Activated CD4-positive, alpha-beta memory T cell treated with anti-CD3 and anti-CD28 coated beads, Interleukin-2, amount 10 ng/mL, durations not matched to agents 7 days and 5 days (primary cell): Measurements from ENCODE around the gene MYOCOS. TPM values are rescaled to one million over a fixed set of nuclear protein-coding genes. Genes with fewer than 3 reads are reported as not detected.

Experiments used
- CTCF ChIA-PET: fragments of 350-600 bp; sonication (Branson Sonifier 250); formaldehyde crosslinking; loops from one replicate; lab custom pipeline; 2021; ENCODE audit warnings: antibody characterized with exemption, inconsistent platforms; lab: Charles Lee
- POLR2A ChIA-PET: fragments of 350-600 bp; sonication (Branson Sonifier 250); formaldehyde crosslinking; loops from one replicate; lab custom pipeline; 2021; ENCODE audit warnings: antibody characterized with exemption; lab: Charles Lee
- DNase-seq: peaks from one replicate; pipeline ENCODE4 v3.0.0-alpha.2; 2020
- H3K27ac Mint-ChIP-seq: one replicate; pipeline ENCODE4 v1.8.0; 2021; ENCODE audit warnings: mild to moderate bottlenecking, mixed read lengths
- H3K27me3 Mint-ChIP-seq: one replicate; pipeline ENCODE4 v1.8.0; 2021; ENCODE audit warnings: mixed read lengths
- H3K36me3 Mint-ChIP-seq: one replicate; pipeline ENCODE4 v1.8.0; 2021; ENCODE audit warnings: low read depth, mixed read lengths
- H3K4me1 Mint-ChIP-seq: one replicate; pipeline ENCODE4 v1.8.0; 2021; ENCODE audit warnings: mixed read lengths
- H3K4me3 Mint-ChIP-seq: one replicate; pipeline ENCODE4 v1.8.0; 2021; ENCODE audit warnings: mild to moderate bottlenecking, mixed read lengths
- H3K9me3 Mint-ChIP-seq: one replicate; pipeline ENCODE4 v1.8.0; 2021; ENCODE audit warnings: mixed read lengths
- total RNA-seq, 2 experiments: library from RNA; stranded (reverse); gene quantifications; one replicate each; pipeline ENCODE4 v1.2.3, GENCODE V29; 2021

Gene MYOCOS
- total RNA-seq = under 1 TPM in 1 of 2 experiments, not detected in 1; 0.18 TPM

GRCh38 chr1:171622152-171622462 lies at the start of gene MYOCOS:
TSS of gene MYOCOS (plus strand) at chr1:171622243. CDS start at chr1:171623884, 1,641 bp downstream.
- ChIA-PET POLR2A (no interaction called here), CTCF (interaction anchor here (1.1 kb wide), 1 partner anchor 93 kb away, joined by 3 read pairs; no protein-coding TSS in a partner anchor)
- Mint-ChIP-seq H3K27ac (no peak within 1 kb of the TSS), H3K36me3 (no peaks in the 10 kb centered on the region), H3K9me3 (no peaks in the 10 kb centered on the region), H3K4me3 (no peak within 1 kb of the TSS), H3K27me3 (peaks cover 10% of the 10 kb centered on the region), H3K4me1 (no peaks in the 10 kb centered on the region)
- DNase-seq = no peak

- Mint-ChIP-seq H3K4me3 (no peak overlapping the region), H3K9me3 (no peaks in the 10 kb centered on the region), H3K36me3 (peaks cover 65% of the 10 kb centered on the region), H3K27me3 (no peaks in the 10 kb centered on the region), H3K4me1 (peaks cover 10% of the 10 kb centered on the region), H3K27ac (no peak overlapping the region)
- no peak for DNase-seq
- ChIA-PET POLR2A (no interaction called here), CTCF (interaction anchor here (0.9 to 1.1 kb wide), 2 partner anchors 16 to 77 kb away, joined by 3 read pairs; no protein-coding TSS in a partner anchor)
These were observed 45.9 kb upstream of the MYOCOS start for GRCh38 chr1:171576144-171576543.

- Mint-ChIP-seq H3K27me3 (no peaks in the 10 kb centered on the region), H3K36me3 (peaks cover 69% of the 10 kb centered on the region), H3K9me3 (no peaks in the 10 kb centered on the region), H3K27ac (no peak overlapping the region), H3K4me3 (no peak overlapping the region), H3K4me1 (peaks cover 21% of the 10 kb centered on the region)
- ChIA-PET CTCF (no interaction called here), POLR2A (no interaction called here)
- no peak for DNase-seq
These were observed 40.8 kb upstream of the MYOCOS start for GRCh38 chr1:171581226-171581625.

GRCh38 chr1:171581766-171582165 lies 40.3 kb upstream of the MYOCOS start:
- H3K4me1 Mint-ChIP-seq = peaks cover 21% of the 10 kb centered on the region
- CTCF ChIA-PET = interaction anchor here (1.1 to 1.6 kb wide), 2 partner anchors 11 to 96 kb away, joined by 3 to 12 read pairs; partner anchors contain the start of gene PRRC2C

GRCh38 chr1:171582589-171582988 lies 39.5 kb upstream of the MYOCOS start:
- H3K4me1 Mint-ChIP-seq = peaks cover 21% of the 10 kb centered on the region
- no peak for DNase-seq
- H3K36me3 Mint-ChIP-seq = peaks cover 70% of the 10 kb centered on the region
- ChIA-PET POLR2A (interaction anchor here (1.2 kb wide), 1 partner anchor 97 kb away, joined by 5 read pairs; the partner anchor contains the start of gene PRRC2C), CTCF (interaction anchor here (0.6 to 1.6 kb wide), 3 partner anchors 10 to 97 kb away, joined by 3 to 12 read pairs (median 3); partner anchors contain the start of gene PRRC2C)
- H3K4me3 Mint-ChIP-seq = no peak overlapping the region
- no peaks in the 10 kb centered on the region for H3K9me3 Mint-ChIP-seq
- H3K27ac Mint-ChIP-seq = no peak overlapping the region
- H3K27me3 Mint-ChIP-seq = no peaks in the 10 kb centered on the region

More at GRCh38 chr1:171581766-171582165, 40.3 kb upstream of the MYOCOS start:
- Mint-ChIP-seq H3K9me3 (no peaks in the 10 kb centered on the region), H3K4me3 (no peak overlapping the region), H3K36me3 (peaks cover 68% of the 10 kb centered on the region), H3K27ac (peak overlapping the region; percentile 61), H3K27me3 (no peaks in the 10 kb centered on the region)
- DNase-seq = no peak
- POLR2A ChIA-PET = interaction anchor here (1.2 kb wide), 1 partner anchor 97 kb away, joined by 5 read pairs; the partner anchor contains the start of gene PRRC2C

- Mint-ChIP-seq H3K36me3 (peaks cover 68% of the 10 kb centered on the region), H3K9me3 (no peaks in the 10 kb centered on the region), H3K4me1 (peaks cover 23% of the 10 kb centered on the region), H3K27me3 (no peaks in the 10 kb centered on the region), H3K4me3 (no peak overlapping the region), H3K27ac (no peak overlapping the region)
- POLR2A ChIA-PET = no interaction called here
- CTCF ChIA-PET = interaction anchor here (0.6 kb wide), 1 partner anchor 100 kb away, joined by 3 read pairs; no protein-coding TSS in a partner anchor
- no peak for DNase-seq
These were observed 38.3 kb upstream of the MYOCOS start for GRCh38 chr1:171583591-171584201.

GRCh38 chr1:171585715-171586114 lies 36.3 kb upstream of the MYOCOS start:
- H3K4me1 Mint-ChIP-seq = peaks cover 24% of the 10 kb centered on the region
- no peaks in the 10 kb centered on the region for H3K27me3 Mint-ChIP-seq
- ChIA-PET CTCF (no interaction called here), POLR2A (no interaction called here)
- H3K4me3 Mint-ChIP-seq = no peak overlapping the region
- no peaks in the 10 kb centered on the region for H3K9me3 Mint-ChIP-seq
- H3K36me3 Mint-ChIP-seq = peaks cover 72% of the 10 kb centered on the region
- no peak for DNase-seq
- no peak overlapping the region for H3K27ac Mint-ChIP-seq

GRCh38 chr1:171588230-171588629 lies 33.8 kb upstream of the MYOCOS start:
- ChIA-PET POLR2A (no interaction called here), CTCF (interaction anchor here (1.0 kb wide), 1 partner anchor 103 kb away, joined by 3 read pairs; no protein-coding TSS in a partner anchor)
- H3K27me3 Mint-ChIP-seq = no peaks in the 10 kb centered on the region
- H3K4me3 Mint-ChIP-seq = no peak overlapping the region
- H3K36me3 Mint-ChIP-seq = peaks cover 78% of the 10 kb centered on the region
- DNase-seq = no peak
- H3K4me1 Mint-ChIP-seq = peaks cover 12% of the 10 kb centered on the region
- H3K27ac Mint-ChIP-seq = no peak overlapping the region
- H3K9me3 Mint-ChIP-seq = no peaks in the 10 kb centered on the region

- ChIA-PET CTCF (no interaction called here), POLR2A (interaction anchor here (0.7 kb wide), 1 partner anchor 105 kb away, joined by 3 read pairs; the partner anchor contains the start of gene PRRC2C)
- Mint-ChIP-seq H3K27ac (no peak overlapping the region), H3K4me3 (no peak overlapping the region), H3K27me3 (no peaks in the 10 kb centered on the region), H3K4me1 (peaks cover 12% of the 10 kb centered on the region), H3K9me3 (no peaks in the 10 kb centered on the region), H3K36me3 (peaks cover 69% of the 10 kb centered on the region)
- no peak for DNase-seq
These were observed 32.0 kb upstream of the MYOCOS start for GRCh38 chr1:171590022-171590421.

- H3K36me3 Mint-ChIP-seq = peaks cover 45% of the 10 kb centered on the region
- H3K4me1 Mint-ChIP-seq = no peaks in the 10 kb centered on the region
- CTCF ChIA-PET = no interaction called here
- H3K27me3 Mint-ChIP-seq = no peaks in the 10 kb centered on the region
- POLR2A ChIA-PET = interaction anchor here (0.9 to 1.2 kb wide), 3 partner anchors 10 to 143 kb away, joined by 3 to 4 read pairs (median 4); partner anchors contain the start of gene PRRC2C
- DNase-seq = no peak
- H3K27ac Mint-ChIP-seq = no peak overlapping the region
- no peaks in the 10 kb centered on the region for H3K9me3 Mint-ChIP-seq
- H3K4me3 Mint-ChIP-seq = no peak overlapping the region
These were observed 26.7 kb upstream of the MYOCOS start for GRCh38 chr1:171595324-171595723.

GRCh38 chr1:171596119-171596518 lies 25.9 kb upstream of the MYOCOS start:
- Mint-ChIP-seq H3K36me3 (peaks cover 37% of the 10 kb centered on the region), H3K9me3 (no peaks in the 10 kb centered on the region), H3K27me3 (no peaks in the 10 kb centered on the region), H3K4me3 (no peak overlapping the region), H3K27ac (no peak overlapping the region), H3K4me1 (no peaks in the 10 kb centered on the region)
- ChIA-PET POLR2A (interaction anchor here (1.0 kb wide), 1 partner anchor 111 kb away, joined by 4 read pairs; the partner anchor contains the start of gene PRRC2C), CTCF (interaction anchor here (1.6 kb wide), 1 partner anchor 111 kb away, joined by 5 read pairs; the partner anchor contains the start of gene PRRC2C)
- DNase-seq = no peak

- H3K4me3 Mint-ChIP-seq = no peak overlapping the region
These were observed 25.3 kb upstream of the MYOCOS start for GRCh38 chr1:171596705-171597104.

GRCh38 chr1:171597203-171597602 lies 24.8 kb upstream of the MYOCOS start:
- no peaks in the 10 kb centered on the region for H3K9me3 Mint-ChIP-seq
- peaks cover 27% of the 10 kb centered on the region for H3K36me3 Mint-ChIP-seq
- DNase-seq = no peak
- H3K4me1 Mint-ChIP-seq = no peaks in the 10 kb centered on the region
- ChIA-PET POLR2A (no interaction called here), CTCF (interaction anchor here (0.7 to 1.6 kb wide), 2 partner anchors 39 to 112 kb away, joined by 3 to 5 read pairs; partner anchors contain the start of gene PRRC2C)
- H3K27me3 Mint-ChIP-seq = no peaks in the 10 kb centered on the region
- H3K4me3 Mint-ChIP-seq = no peak overlapping the region
- no peak overlapping the region for H3K27ac Mint-ChIP-seq

More at GRCh38 chr1:171596705-171597104, 25.3 kb upstream of the MYOCOS start:
- peaks cover 32% of the 10 kb centered on the region for H3K36me3 Mint-ChIP-seq
- ChIA-PET POLR2A (no interaction called here), CTCF (interaction anchor here (0.7 to 1.6 kb wide), 2 partner anchors 40 to 112 kb away, joined by 3 to 5 read pairs; partner anchors contain the start of gene PRRC2C)
- no peaks in the 10 kb centered on the region for H3K9me3 Mint-ChIP-seq
- H3K4me1 Mint-ChIP-seq = no peaks in the 10 kb centered on the region
- no peaks in the 10 kb centered on the region for H3K27me3 Mint-ChIP-seq
- DNase-seq = no peak
- no peak overlapping the region for H3K27ac Mint-ChIP-seq
